ENCODE results near the gene CDH23.

DNA sequence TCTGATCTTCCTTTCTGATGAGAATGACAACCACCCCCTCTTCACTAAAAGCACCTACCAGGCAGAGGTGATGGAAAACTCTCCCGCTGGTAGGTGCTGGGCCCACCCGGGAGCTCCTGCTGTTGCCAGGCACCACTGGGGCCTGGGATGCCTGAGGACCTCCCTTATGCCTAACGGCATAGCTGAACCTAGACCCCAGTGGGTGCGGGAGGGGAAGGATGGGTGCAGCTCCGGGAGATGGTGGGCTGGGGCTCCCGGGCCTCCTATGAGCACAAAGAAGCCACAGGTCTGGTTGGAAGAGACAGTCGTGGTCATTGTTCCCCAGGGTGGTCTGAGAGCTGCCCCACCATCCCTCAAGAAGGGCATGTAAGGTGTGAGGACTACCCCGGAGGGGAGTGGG lies 392.2 kb downstream of the CDH23 start:
- TF ChIP-seq CTCF (IDR thresholded peaks at IDR 0.05; ENCODE audit: low read length): no peak
- TF ChIP-seq EZH2 (optimal IDR thresholded peaks at IDR 0.05; ENCODE audit: low read depth, low read length): no peak
- TF ChIP-seq EZH2phosphoT487 (IDR thresholded peaks at IDR 0.05; ENCODE audit: low read length): no peak

Measured in MM.1S (cell line).